Thoracic aorta (tissue), 2 donors: Measurements from ENCODE around the gene KCNQ2. TPM values are rescaled to one million over a fixed set of nuclear protein-coding genes. Genes with fewer than 3 reads are reported as not detected.

Experiments
- ATAC-seq: fragments of 150-250 bp; one replicate; pipeline ENCODE4 v1.8.0; 2017; ENCODE audit warnings: low read depth; ENCODE audit not compliant: insufficient number of reproducible peaks, low FRiP score
- DNase-seq: peaks from one replicate; pipeline ENCODE4 v3.0.0-alpha.2; 2020; ENCODE audit warnings: low spot score
- H3K27ac ChIP-seq, 2 donors: fragments of 200-600 bp; sonication (generic); 1 replicate in 1 of 2; 2 replicates in 1 of 2; pipeline ENCODE4 v1.5.1; 2016; ENCODE audit warnings: mild to moderate bottlenecking in 2 of 2, moderate library complexity in 2 of 2
- H3K27me3 ChIP-seq: fragments of 200-600 bp; sonication (generic); replicated peaks from 2 replicates; pipeline ENCODE4 v1.6.0; 2016; ENCODE audit warnings: mild to moderate bottlenecking; ENCODE audit not compliant: insufficient read depth
- H3K36me3 ChIP-seq: fragments of 200-600 bp; sonication (generic); one replicate; pipeline ENCODE4 v1.5.1; 2016
- H3K4me1 ChIP-seq, 2 donors: fragments of 200-600 bp; sonication (generic); 1 replicate in 1 of 2; 2 replicates in 1 of 2; pipeline versions ENCODE4 v1.5.1 to v1.6.0; 2016; ENCODE audit warnings: low read depth in 2 of 2, mild to moderate bottlenecking in 1 of 2; ENCODE audit not compliant: control insufficient read depth in 1 of 2
- H3K4me3 ChIP-seq: fragments of 200-600 bp; sonication (generic); 2 replicates; pipeline ENCODE4 v1.5.1; 2016; ENCODE audit warnings: mild to moderate bottlenecking
- H3K9me3 ChIP-seq: fragments of 200-600 bp; sonication (generic); 2 replicates; pipeline ENCODE4 v1.5.1; 2016
- CTCF ChIP-seq: fragments of 200-600 bp; sonication (generic); IDR thresholded peaks from one replicate; pipeline ENCODE4 v1.5.1; 2019; ENCODE audit warnings: antibody characterized with exemption
- total RNA-seq, 2 donors: library from RNA; depleted of rRNA; stranded (reverse); fragments of >200 nt; gene quantifications; one replicate each; pipeline versions ENCODE4 v1.1.0 to v1.2.3, GENCODE V29; 2016

The KCNQ2 gene
- total RNA-seq, 2 donors from 2014 or later, result not detected

DNA sequence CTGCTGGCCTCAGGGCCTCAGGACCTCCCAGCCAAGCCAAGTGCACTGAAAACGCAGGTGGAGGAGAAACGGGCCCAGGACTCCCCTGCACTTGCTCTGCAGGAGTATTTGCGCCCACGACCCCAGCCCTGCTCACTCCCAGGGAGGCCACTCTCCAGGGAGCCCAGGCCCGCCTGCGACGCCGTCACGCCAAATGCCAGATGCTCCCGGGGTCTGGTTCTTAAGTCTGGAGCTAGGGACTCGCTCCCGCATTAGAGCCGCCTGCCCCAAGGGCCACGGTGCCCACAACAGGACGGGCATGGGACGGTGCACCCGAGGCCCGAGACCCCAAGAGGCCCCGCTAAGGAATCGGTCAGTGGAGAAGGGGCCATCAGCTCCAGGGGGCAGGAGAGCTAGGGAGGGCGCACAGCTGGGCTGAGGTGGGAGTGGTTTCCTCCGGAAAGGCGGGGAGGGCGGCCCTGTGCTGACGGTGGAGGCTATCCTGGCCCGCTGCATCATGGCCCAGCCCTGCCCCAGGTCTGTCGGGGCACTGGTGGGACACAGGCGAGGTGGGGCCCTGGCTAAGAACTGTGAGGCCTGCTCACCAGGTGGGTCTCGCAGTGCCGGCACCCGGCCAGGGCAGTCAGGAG is 67.2 kb downstream of the KCNQ2 start:
- Histone ChIP-seq H3K27ac (no peak overlapping the region), H3K4me1 (no peaks in the 10 kb centered on the region), H3K4me3 (no peak overlapping the region), H3K27me3 (no peaks in the 10 kb centered on the region), H3K9me3 (no peaks in the 10 kb centered on the region), H3K36me3 (no peaks in the 10 kb centered on the region)
- DNase-seq (no peak), ATAC-seq (no peak)
- no peak for TF ChIP-seq CTCF

GRCh38 chr20:63404129-63405085 is 68.0 kb downstream of the KCNQ2 start:
- Histone ChIP-seq H3K4me1 (no peaks in the 10 kb centered on the region), H3K4me3 (no peak overlapping the region), H3K27ac (no peak overlapping the region), H3K36me3 (no peaks in the 10 kb centered on the region), H3K27me3 (no peaks in the 10 kb centered on the region), H3K9me3 (no peaks in the 10 kb centered on the region)
- ATAC-seq, result no peak
- no peak for DNase-seq
- TF ChIP-seq CTCF, result no peak

DNA sequence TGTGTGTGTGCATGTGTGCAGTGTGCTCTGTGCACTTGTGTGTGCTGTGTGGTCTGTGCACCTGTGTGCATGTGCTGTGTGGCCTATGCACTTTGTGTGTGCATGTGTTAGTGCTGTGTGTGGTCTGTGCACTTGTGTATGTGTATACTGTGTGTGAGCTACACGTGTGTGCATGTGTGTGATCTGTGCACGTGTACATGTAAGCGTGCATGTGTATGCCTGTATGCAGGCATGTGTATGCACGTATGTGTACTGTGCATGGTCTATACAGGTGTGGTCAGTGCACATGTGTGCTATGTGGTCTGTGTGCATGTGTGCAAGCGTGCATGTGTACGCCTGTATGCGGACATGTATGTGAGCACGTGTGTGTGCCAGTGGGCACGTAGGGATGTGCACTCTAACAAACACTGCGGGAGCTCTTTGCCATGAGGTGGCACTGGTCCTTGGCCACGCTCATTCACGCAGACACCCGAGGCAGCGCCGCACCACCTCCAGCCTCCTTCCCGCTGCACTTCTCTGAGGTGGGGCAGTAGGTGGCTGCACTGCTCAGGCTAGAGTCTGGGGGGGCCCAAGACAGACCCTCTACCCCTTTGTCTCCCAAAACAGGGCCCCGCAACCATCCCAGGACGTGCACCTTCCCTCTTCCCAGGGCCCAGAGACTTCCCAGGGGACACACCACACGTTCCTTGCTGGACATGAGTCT is 68.9 kb downstream of the KCNQ2 start:
- TF ChIP-seq CTCF, result no peak
- Histone ChIP-seq H3K27ac (no peak overlapping the region), H3K9me3 (no peaks in the 10 kb centered on the region), H3K4me3 (no peak overlapping the region), H3K36me3 (no peaks in the 10 kb centered on the region), H3K4me1 (no peaks in the 10 kb centered on the region), H3K27me3 (no peaks in the 10 kb centered on the region)
- ATAC-seq (no peak), DNase-seq (no peak)

- no peaks in the 10 kb centered on the region for H3K27me3 ChIP-seq
- DNase-seq (no peak), ATAC-seq (no peak)
- no peaks in the 10 kb centered on the region for H3K36me3 ChIP-seq
- H3K27ac ChIP-seq, result no peak overlapping the region
- H3K9me3 ChIP-seq, result no peaks in the 10 kb centered on the region
- no peak for TF ChIP-seq CTCF
- H3K4me1 ChIP-seq, result no peaks in the 10 kb centered on the region
- H3K4me3 ChIP-seq, result no peak overlapping the region
Observed at GRCh38 chr20:63402860-63403220, 69.6 kb downstream of the KCNQ2 start.
